ENCODE data around the gene GNAZ.

GNAZ gene

DNA sequence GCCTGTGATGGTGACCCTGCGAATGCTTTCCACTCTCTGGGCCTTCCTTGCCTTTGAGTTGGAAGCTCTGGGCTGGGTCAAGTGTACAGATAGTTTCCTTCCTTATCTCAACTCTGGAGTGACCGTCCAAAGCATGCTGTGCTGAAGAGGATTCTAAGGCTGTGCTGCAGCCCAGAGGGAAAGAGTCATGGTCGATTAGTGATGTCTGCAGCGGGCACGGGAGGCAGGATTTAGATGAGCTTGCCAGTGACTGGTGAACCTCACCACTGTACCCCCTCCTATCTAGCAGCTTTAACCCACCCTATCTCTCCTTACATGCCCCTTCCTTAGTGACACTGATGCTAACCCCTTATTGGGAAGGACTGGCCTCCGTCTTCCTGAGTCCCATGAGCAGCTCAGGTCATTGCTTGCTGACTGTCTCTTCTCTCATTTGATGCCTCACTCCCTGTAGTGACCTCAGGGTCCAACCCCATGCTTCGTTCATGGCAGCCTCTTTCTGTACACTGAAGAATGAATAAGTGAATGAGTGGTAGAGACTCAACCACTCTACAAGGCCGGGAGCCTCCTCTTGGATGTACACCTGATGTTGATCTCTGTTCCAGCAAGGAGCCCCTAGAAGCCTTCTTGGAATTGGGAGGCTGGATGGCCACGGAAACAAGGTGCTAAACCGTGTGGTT is 6.7 kb downstream of the GNAZ start:
- no peak for DNase-seq (ENCODE audit: low spot score)

- no peak for DNase-seq (ENCODE audit: low spot score)
These were observed 7.5 kb downstream of the GNAZ start for GRCh38 chr22:23077627-23078461.

DNA sequence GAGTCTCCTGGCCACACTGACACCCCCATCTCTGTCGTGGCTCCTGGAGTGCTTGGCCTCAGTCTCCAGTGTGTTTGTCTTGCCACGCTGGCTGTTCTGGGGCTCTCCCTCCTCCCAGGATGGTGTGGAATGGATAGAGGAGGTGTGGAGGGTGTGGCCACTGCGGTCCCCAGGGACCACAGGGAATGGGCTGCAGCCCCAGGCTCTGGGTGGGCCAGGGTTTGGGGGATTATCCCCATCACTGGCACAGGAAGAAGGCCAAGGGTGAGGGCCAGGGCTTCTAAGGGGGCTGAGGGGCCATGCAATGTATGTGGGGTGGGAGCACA is 8.1 kb downstream of the GNAZ start:
- DNase-seq (ENCODE audit: low spot score): no peak

DNA sequence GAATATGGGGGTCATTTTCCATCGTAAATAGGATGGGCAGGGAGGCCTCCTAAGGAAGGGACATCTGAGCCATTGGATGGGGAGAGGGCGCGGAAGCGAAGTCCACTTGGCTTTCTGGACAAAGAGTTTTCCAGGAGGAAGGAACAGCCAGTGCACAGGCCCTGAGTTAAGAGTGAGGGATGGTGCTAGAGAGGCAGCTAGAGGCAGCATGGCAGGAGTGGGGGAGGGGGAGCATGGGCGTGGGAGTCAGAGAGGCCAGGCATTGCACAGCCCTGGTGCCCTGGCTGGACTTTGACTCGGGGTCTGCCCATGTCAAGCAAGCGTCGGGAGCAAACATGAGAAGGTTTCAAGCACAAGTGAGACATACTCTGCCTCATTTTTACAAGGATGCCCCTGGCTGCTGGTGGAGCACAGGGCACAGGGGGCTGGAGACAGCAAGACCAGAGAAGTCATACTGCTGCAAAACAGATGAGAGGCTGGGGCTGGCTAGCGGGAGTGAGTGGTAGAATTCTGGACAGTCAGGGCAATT is 9.0 kb downstream of the GNAZ start:
- DNase-seq (ENCODE audit: low spot score): no peak

GRCh38 chr22:23079814-23080521 is 9.6 kb downstream of the GNAZ start:
- no peak for DNase-seq (ENCODE audit: low spot score)

DNA sequence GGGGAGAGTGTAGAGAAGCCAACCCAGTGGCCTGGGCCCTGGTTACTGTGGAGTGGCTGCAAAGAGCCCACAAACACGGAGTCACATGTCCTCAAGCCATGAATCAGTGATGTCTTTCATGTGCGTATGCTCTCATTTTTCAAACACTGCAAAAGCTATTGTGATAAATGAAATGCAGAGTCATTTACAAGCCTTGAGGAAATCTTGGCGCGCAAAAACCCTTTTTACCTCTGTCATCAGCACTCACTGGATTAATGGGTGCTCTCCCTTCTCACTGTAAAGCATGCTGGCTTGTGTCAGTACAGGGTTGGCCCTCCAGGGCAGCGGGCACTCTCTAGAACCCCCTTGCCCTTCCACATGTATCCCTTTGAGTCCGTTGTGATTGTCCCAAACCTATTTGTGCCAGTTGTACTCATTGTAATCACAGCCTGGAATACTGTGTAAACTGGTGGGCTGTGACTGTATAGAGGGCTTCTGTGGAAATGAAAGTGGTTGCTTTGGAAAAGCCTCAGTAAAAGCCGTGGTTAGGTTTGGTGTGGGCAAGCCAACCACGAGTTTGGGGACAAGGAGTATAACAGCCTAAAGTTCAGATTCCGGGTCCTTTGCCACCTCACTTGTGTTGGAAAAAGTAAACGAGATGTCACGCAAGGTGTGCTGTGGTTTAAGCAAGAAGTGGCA is 10.4 kb downstream of the GNAZ start:
- DNase-seq (ENCODE audit: low spot score): no peak

DNA sequence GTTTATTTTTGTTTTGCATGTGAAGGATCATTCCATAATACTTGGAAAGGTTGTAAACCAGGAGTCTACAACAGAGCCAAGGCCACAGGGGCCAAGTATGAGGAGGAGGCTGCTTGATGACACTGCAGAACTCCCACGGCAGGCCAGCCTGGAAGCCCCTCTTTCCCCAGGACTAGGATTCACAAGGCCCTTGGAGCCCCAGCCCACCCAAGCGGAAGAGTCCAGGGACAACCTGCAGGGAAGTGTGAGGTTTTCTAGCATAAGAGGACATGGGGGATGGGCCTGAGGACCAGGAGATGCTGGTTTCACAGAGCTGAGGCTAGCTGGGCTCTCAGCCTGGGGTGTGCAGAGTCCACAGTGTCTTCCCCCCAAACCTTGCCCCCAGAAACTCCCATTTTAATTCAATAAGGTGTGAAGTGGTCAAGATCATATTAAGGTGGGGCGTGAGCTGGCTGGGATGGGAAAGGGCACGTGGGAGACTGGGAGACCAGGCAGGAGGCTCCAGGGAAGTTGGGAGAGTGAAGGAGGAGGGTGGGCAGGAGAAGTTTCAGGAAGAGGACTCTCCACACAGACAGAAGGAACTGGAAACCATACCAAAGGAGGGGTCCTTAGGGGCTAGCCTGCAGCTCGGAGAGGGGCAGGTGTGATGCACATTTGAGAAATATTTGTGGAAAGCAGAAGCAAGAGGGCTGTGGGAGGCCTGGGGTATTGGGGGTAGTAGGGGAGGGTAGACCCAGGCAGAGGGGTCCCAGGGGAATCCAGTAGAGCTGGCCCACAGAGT is 12.4 kb downstream of the GNAZ start:
- no peak for DNase-seq (ENCODE audit: low spot score)

DNA sequence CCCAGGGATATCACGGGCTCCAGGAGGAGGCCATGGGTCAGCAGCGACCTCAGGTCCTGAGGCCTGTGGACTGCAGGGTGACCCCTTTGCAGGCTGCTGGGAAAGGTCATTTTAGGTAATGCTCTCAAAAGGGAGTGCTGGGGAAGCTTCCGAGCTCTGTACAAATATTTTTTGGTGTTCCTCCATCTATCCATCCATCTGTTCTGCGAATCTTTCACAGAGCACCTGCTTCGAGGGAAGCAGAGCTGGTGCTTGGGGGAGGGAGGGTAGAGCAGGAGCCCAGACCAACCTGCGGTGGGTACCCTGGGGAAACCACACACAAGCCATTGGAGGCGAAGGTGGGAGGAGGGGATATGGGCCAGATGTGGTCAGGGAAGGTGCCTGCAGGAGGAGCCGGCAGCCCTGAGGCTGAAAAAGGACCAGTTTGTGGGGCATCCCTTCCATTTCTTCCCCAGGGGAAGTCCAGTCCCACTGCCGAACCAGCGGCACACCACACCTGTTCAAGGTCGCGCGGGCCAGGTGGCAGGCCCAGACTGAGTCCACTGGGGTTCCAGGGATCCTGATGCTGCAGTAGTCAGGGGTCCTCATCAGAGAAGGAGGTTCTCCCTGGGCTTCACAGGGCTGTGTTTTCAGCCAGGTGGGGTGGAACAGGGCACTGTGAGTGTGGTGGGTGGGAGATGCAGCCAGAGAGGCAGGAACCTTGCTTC is 13.1 kb downstream of the GNAZ start:
- DNase-seq (ENCODE audit: low spot score): no peak

- DNase-seq (ENCODE audit: low spot score): no peak
These were observed 14.4 kb downstream of the GNAZ start for GRCh38 chr22:23084453-23085350.

GRCh38 chr22:23085351-23085671 is 15.0 kb downstream of the GNAZ start:
- no peak for DNase-seq (ENCODE audit: low spot score)

GRCh38 chr22:23085785-23086184 is 15.5 kb downstream of the GNAZ start:
- no peak for DNase-seq (ENCODE audit: low spot score)

GRCh38 chr22:23086263-23086662 is 15.9 kb downstream of the GNAZ start:
- DNase-seq (ENCODE audit: low spot score): no peak

- no peak for DNase-seq (ENCODE audit: low spot score)
These were observed 16.5 kb downstream of the GNAZ start for GRCh38 chr22:23086787-23087186.

GRCh38 chr22:23088199-23088604 is 17.9 kb downstream of the GNAZ start:
- DNase-seq (ENCODE audit: low spot score): no peak

DNA sequence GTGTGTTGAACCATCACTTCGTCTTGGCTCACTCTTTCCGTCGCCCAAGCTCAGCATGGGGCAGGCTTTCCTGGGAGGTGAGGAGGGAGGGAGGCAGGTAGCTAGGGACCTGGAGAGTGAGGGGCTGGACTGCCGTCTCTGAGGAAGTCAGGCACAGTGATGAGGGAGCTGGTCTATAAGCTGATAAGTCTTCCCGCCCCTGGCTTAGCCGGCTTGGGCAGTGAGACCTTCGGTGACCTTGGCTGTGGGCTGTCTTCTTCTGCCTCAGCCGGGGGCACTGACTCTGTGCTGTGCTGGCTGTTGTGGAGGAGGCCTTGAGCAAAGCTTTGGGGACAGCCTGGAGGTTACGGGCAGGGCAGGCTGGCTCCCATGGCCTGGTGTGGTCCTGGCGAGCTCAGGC is 18.7 kb downstream of the GNAZ start:
- DNase-seq (ENCODE audit: low spot score): no peak

DNA sequence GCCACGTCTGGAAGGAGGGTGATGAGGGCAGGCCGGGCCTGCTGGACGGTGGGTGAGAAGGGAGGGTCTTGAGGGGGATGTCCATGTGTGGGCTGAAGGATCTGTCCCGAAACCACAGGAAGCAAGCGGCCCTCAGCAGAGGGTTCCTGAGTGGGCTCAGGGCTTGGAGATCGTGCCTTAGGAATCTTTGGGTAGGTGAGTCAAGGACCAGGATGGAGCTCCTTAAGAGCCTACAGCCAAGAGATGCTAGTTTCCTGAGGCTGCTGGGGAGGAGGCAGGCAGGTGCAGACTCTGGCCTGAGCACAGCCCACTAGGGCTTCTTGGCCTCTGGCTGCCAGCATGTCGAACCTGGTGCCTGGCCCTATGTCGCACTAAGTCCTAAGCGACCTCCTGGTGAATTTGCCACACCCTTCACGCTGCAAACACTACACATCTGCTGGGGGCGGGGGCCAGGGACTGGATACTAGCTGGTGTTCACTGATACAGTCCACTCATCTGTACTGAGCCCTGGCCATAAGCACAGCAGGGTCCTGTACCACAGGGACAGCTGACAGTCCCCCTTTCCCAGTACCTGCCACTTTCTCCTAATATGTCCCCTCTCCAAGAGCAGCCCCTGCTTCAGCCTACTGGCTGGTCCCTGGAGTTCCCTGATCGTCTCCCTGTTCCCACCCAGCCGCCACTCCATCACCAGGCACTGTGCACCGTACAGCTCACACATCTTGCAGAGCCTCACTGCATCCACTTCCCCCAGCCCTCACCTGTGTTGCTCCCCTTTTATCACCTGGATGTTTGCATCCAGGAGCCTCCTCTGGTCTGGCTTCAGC is 19.5 kb downstream of the GNAZ start:
- no peak for DNase-seq (ENCODE audit: low spot score)

DNA sequence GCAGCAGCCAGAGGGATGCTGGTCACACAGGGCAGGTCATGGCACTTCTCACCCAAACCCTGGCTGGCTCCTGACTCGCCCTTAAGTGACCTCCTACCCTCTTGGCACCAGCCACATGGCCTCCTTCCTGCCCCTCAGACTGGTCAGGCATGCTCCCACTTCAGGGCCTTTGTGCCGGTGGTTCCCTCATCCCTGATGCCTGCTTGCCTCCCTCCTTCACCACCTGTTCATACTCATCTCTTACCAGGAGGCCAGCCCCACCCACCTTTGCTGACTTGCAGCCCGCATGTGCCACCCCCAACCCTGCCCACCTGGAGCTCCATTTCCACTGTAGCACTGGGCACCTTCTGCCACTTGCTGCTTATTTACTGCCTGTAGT is 20.1 kb downstream of the GNAZ start:
- DNase-seq (ENCODE audit: low spot score): no peak

- DNase-seq (ENCODE audit: low spot score): no peak
These were observed 21.4 kb downstream of the GNAZ start for GRCh38 chr22:23091760-23092159.

Data from kidney capillary endothelial cell (primary cell).